Measurements from ENCODE around the gene FEZF1. TPM values are rescaled to one million over a fixed set of nuclear protein-coding genes. Genes with fewer than 3 reads are reported as not detected.

Gene FEZF1
- total RNA-seq, 2 experiments from 2014 or later, result not detected

GRCh38 chr7:122301858-122302760 lies 2.4 kb downstream of the FEZF1 start:
- no peaks in the 10 kb centered on the region for H3K9me3 ChIP-seq (ENCODE audit: low read length)
- TF ChIP-seq CTCF (conservative IDR thresholded peaks at IDR 0.05; ENCODE audit: low read length) (no peak), EZH2phosphoT487 (IDR thresholded peaks at IDR 0.05; ENCODE audit: borderline replicate concordance, low read depth, low read length) (no peak)

DNA sequence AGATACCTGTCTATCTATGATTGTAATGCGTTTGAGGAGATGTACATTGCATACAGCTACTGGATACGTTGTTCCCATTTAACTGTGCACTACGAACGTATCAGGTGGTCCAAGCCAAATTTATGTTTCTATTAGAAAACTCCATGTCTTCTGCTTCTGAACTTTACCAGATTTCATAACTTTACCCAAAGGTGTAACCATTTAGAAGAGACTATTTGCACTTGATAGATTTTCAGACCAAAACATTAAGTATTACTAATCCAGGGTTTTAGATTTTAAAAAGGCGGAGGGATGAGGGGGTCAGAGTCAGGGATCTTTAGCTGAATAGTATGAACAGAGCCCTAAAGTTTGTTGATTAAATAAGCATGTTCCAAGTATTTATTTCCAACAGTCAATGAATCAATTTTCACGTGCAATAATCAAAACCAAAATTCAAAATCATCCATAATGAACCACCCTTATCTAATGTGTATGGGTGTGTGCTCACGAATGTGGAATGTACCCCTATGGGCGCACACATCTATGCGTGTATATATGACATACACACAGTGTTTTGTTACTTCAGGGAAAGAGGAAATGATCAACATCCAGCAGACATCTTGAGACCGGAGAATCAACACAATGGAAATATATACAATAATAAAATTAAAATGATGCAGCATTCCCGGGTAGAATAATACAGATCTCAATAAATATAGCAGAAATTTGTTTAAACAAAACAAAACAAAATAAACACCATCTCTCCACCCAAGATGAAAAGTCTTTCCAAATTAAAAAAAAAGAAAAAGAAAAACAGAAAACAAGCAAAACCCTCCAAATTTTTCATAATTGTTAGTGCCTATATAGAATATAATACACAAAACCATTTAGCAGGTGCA lies 3.4 kb downstream of the FEZF1 start:
- no peaks in the 10 kb centered on the region for H3K9me3 ChIP-seq (ENCODE audit: low read length)
- H3K27ac ChIP-seq (ENCODE audit: low read depth, low read length, poor library complexity, severe bottlenecking), result no peak overlapping the region
- ChIA-PET POLR2A (no interaction called here), CTCF (ENCODE audit: unreplicated experiment) (no interaction called here)
- no peaks in the 10 kb centered on the region for H3K4me1 ChIP-seq (ENCODE audit: insufficient read depth, low read length, poor library complexity, severe bottlenecking)
- no peak for DNase-seq (ENCODE audit: low spot score)
- intact Hi-C loops (cut with micrococcal nuclease; ENCODE audit: unreplicated experiment), result no loop called here
- H2AFZ ChIP-seq (ENCODE audit: low read length), result no peak overlapping the region
- H3K4me2 ChIP-seq (ENCODE audit: low read length), result no peak overlapping the region
- TF ChIP-seq CTCF (conservative IDR thresholded peaks at IDR 0.05; ENCODE audit: low read length) (no peak), EZH2phosphoT487 (IDR thresholded peaks at IDR 0.05; ENCODE audit: borderline replicate concordance, low read depth, low read length) (no peak)
- no peaks in the 10 kb centered on the region for H3K79me2 ChIP-seq (ENCODE audit: insufficient read depth, low read depth, low read length)
- no TSS peak for BruUV-seq (replicated peaks)
- H3K9me2 ChIP-seq (ENCODE audit: insufficient read depth, low read length), result no peaks in the 10 kb centered on the region
- H3K4me3 ChIP-seq (ENCODE audit: low read depth, low read length, poor library complexity, severe bottlenecking), result no peak overlapping the region
- no peaks in the 10 kb centered on the region for H3K36me3 ChIP-seq (ENCODE audit: insufficient read depth, low read length)
- H4K20me1 ChIP-seq (ENCODE audit: insufficient read depth, low read length), result no peaks in the 10 kb centered on the region

More at GRCh38 chr7:122301858-122302760, 2.4 kb downstream of the FEZF1 start:
- no peak for DNase-seq (ENCODE audit: low spot score)
- H3K79me2 ChIP-seq (ENCODE audit: insufficient read depth, low read depth, low read length), result no peaks in the 10 kb centered on the region
- BruUV-seq (replicated peaks), result no TSS peak
- no peaks in the 10 kb centered on the region for H3K9me2 ChIP-seq (ENCODE audit: insufficient read depth, low read length)
- no peaks in the 10 kb centered on the region for H3K36me3 ChIP-seq (ENCODE audit: insufficient read depth, low read length)
- no peak overlapping the region for H3K27ac ChIP-seq (ENCODE audit: low read depth, low read length, poor library complexity, severe bottlenecking)
- no peaks in the 10 kb centered on the region for H4K20me1 ChIP-seq (ENCODE audit: insufficient read depth, low read length)
- H3K4me1 ChIP-seq (ENCODE audit: insufficient read depth, low read length, poor library complexity, severe bottlenecking), result no peaks in the 10 kb centered on the region
- POLR2A ChIA-PET, result no interaction called here
- H2AFZ ChIP-seq (ENCODE audit: low read length), result no peak overlapping the region
- H3K4me2 ChIP-seq (ENCODE audit: low read length), result no peak overlapping the region
- CTCF ChIA-PET (ENCODE audit: unreplicated experiment), result no interaction called here
- intact Hi-C loops (cut with micrococcal nuclease; ENCODE audit: unreplicated experiment), result no loop called here
- H3K4me3 ChIP-seq (ENCODE audit: low read depth, low read length, poor library complexity, severe bottlenecking), result no peak overlapping the region
